Skin epidermis (tissue), 12 donors: ENCODE data around the gene ADCY9.
A peak's percentile ranks its signal among the peaks of the same experiment; 100 is the strongest.

ENCODE experiments used
- H3K27ac ChIP-seq, 21 experiments: fragments of 200-600 bp; sonication (generic) in 11 of 21; one replicate each; pipeline ENCODE4 v1.5.0; 2020; ENCODE audit warnings: mild to moderate bottlenecking in 3 of 21, inconsistent platforms in 2 of 21, moderate library complexity in 2 of 21
- H3K4me3 ChIP-seq, 7 experiments: fragments of 200-600 bp; sonication (generic) in 2 of 7; one replicate each; pipeline ENCODE4 v1.5.0; 2020; ENCODE audit warnings: inconsistent platforms in 2 of 7, mild to moderate bottlenecking in 2 of 7, moderate library complexity in 1 of 7

The ADCY9 gene

GRCh38 chr16:4124535-4125294, 8.5 kb upstream of the ADCY9 start:
- Histone ChIP-seq H3K27ac (no peak overlapping the region), H3K4me3 (no peak overlapping the region)

GRCh38 chr16:4123616-4124300, 7.5 kb upstream of the ADCY9 start:
- Histone ChIP-seq H3K27ac (no peak overlapping the region), H3K4me3 (no peak overlapping the region)

- no peak overlapping the region for H3K27ac ChIP-seq
- no peak overlapping the region for H3K4me3 ChIP-seq
Observed at GRCh38 chr16:4120176-4120575, 3.9 kb upstream of the ADCY9 start.

GRCh38 chr16:4117250-4117578, 972 bp upstream of the ADCY9 start:
- Histone ChIP-seq H3K4me3 (peak overlapping the region in 4 of 7 experiments; percentile 44 to 63 (median 56)), H3K27ac (peak overlapping the region in 12 of 21 experiments; percentile 34 to 89 (median 83))

- H3K27ac ChIP-seq: peak overlapping the region in 3 of 21 experiments; percentile 17 to 73 (median 18)
- H3K4me3 ChIP-seq: peak overlapping the region; percentile 40 to 63 (median 44)
Observed at GRCh38 chr16:4115949-4116318, 308 bp downstream of the ADCY9 start.

GRCh38 chr16:4115209-4115948, 863 bp downstream of the ADCY9 start:
- H3K27ac ChIP-seq: peak overlapping the region in 10 of 21 experiments; percentile 2 to 76 (median 49)
- H3K4me3 ChIP-seq: peak overlapping the region; percentile 40 to 63 (median 44)

- Histone ChIP-seq H3K4me3 (peak overlapping the region; percentile 40 to 63 (median 44)), H3K27ac (peak overlapping the region in 5 of 21 experiments; percentile 2 to 76 (median 69))
Observed at GRCh38 chr16:4114257-4115208, 1.7 kb downstream of the ADCY9 start.

GRCh38 chr16:4113358-4114256, 2.6 kb downstream of the ADCY9 start:
- H3K4me3 ChIP-seq: peak overlapping the region in 2 of 7 experiments; percentile 32 to 63
- H3K27ac ChIP-seq: no peak overlapping the region

- H3K27ac ChIP-seq: peak overlapping the region in 1 of 21 experiments; percentile 4
- H3K4me3 ChIP-seq: peak overlapping the region in 2 of 7 experiments; percentile 8 to 32
Observed at GRCh38 chr16:4111748-4112696, 4.2 kb downstream of the ADCY9 start.

GRCh38 chr16:4110680-4111079, 5.6 kb downstream of the ADCY9 start:
- no peak overlapping the region for H3K27ac ChIP-seq
- H3K4me3 ChIP-seq: no peak overlapping the region

- Histone ChIP-seq H3K27ac (no peak overlapping the region), H3K4me3 (no peak overlapping the region)
Observed at GRCh38 chr16:4110065-4110464, 6.2 kb downstream of the ADCY9 start.

- Histone ChIP-seq H3K4me3 (no peak overlapping the region), H3K27ac (no peak overlapping the region)
Observed at GRCh38 chr16:4109250-4109736, 6.9 kb downstream of the ADCY9 start.

- no peak overlapping the region for H3K27ac ChIP-seq
- no peak overlapping the region for H3K4me3 ChIP-seq
Observed at GRCh38 chr16:4106516-4106915, 9.7 kb downstream of the ADCY9 start.

- Histone ChIP-seq H3K27ac (no peak overlapping the region), H3K4me3 (no peak overlapping the region)
Observed at GRCh38 chr16:4105848-4106247, 10.4 kb downstream of the ADCY9 start.

GRCh38 chr16:4103745-4104144, 12.5 kb downstream of the ADCY9 start:
- H3K27ac ChIP-seq: no peak overlapping the region
- H3K4me3 ChIP-seq: no peak overlapping the region

GRCh38 chr16:4101421-4102219, 14.6 kb downstream of the ADCY9 start:
- H3K4me3 ChIP-seq: no peak overlapping the region
- H3K27ac ChIP-seq: no peak overlapping the region
